GM12865 (cell line): ENCODE data around the gene ASTN2.

Experiments used
- DNase-seq: peaks from one replicate; pipeline ENCODE4 v3.0.0; 2010; ENCODE audit warnings: low read depth
- H3K4me3 ChIP-seq: 2 replicates; pipeline ENCODE4 v1.5.1; 2011; ENCODE audit warnings: mild to moderate bottlenecking, low read depth, low read length, control low read depth
- TF ChIP-seq, protein P1 (sequence below): IDR thresholded peaks from 2 replicates; pipeline ENCODE4 v1.5.1; 2011; ENCODE audit warnings: low read length, control low read depth, low read depth, inconsistent platforms; ENCODE audit not compliant: insufficient read depth; ENCODE audit errors: missing control alignments

Gene ASTN2

DNA sequence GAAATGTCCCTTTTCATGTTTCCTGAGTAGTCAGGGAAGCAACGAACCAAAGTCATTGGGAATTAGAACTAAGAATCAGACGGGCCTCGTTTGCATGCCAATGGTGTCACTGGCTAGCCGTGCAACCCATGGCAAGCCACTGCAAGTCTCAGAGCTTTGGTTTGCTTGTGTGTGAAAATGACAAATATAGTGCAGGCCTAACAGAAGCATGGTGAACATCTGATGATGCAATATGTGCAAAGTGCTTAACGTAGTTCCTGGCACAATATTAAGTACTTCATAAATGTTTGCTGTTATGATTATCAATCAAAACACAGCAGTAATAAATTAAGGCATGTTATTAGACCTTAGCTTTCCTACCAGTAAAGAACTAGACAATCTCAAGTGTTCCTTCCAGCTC is 845.7 kb downstream of the ASTN2 start:
- no peak overlapping the region for H3K4me3 ChIP-seq
- TF ChIP-seq, protein P1, sequence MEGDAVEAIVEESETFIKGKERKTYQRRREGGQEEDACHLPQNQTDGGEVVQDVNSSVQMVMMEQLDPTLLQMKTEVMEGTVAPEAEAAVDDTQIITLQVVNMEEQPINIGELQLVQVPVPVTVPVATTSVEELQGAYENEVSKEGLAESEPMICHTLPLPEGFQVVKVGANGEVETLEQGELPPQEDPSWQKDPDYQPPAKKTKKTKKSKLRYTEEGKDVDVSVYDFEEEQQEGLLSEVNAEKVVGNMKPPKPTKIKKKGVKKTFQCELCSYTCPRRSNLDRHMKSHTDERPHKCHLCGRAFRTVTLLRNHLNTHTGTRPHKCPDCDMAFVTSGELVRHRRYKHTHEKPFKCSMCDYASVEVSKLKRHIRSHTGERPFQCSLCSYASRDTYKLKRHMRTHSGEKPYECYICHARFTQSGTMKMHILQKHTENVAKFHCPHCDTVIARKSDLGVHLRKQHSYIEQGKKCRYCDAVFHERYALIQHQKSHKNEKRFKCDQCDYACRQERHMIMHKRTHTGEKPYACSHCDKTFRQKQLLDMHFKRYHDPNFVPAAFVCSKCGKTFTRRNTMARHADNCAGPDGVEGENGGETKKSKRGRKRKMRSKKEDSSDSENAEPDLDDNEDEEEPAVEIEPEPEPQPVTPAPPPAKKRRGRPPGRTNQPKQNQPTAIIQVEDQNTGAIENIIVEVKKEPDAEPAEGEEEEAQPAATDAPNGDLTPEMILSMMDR: no peak
- no peak for DNase-seq

DNA sequence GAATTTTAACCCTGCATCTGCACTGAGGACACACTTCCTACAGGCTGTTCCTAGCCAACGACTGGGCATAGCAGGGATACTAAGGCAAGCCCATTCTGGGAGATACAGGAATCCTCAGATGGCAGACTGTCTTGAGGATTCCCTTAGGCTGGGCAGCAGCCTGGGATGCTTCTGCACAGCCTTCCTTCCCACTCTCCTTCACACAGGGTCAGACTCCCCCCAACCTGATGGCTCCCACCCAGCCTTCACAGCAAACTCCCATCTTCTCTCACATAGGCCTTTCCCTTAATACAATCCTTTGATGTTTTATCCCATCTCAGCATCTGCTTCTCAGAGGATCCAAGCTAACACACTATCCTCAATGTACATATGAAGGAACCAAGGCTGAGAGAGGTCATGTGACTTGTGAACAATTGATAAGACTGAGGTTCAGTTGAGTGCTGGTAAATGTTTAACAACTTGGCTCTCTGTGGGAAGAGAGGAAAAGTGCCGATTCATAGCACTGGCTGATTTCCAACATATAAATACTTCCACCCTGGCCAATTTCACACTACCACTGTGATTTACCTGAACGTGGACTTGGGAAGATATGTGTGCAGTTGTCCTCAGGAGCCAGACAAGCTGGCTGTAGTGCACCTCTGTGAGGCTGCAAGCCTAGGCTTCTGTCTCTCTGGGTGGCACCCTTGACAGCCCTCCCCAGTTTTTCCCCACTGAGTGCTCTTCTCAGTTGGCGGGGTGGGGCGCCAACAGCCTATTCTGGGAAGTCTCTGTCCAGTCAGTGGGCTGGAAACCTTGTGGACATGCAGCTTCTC is 848.0 kb downstream of the ASTN2 start:
- TF ChIP-seq, protein P1: no peak
- no peak overlapping the region for H3K4me3 ChIP-seq
- DNase-seq: no peak

DNA sequence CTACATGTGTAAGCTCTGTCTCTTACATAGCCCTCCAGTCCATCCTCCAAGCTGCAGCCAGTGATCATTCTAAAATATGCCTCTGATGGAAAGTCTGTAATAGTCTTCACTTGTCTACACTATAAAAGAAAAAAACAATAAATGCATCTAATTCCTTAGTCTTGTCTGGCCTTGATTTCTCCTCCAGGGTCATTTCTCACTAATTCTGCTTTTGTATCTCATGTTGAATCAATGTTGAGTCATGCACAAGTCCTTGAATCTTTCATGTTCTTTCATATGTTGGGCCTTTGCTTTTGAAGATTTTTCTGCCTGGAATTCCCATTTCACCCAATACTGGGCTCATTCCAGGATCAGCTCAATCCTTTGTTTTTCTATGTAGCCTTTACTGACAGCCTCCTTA is 848.9 kb downstream of the ASTN2 start:
- TF ChIP-seq, protein P1: no peak
- H3K4me3 ChIP-seq: no peak overlapping the region
- no peak for DNase-seq

DNA sequence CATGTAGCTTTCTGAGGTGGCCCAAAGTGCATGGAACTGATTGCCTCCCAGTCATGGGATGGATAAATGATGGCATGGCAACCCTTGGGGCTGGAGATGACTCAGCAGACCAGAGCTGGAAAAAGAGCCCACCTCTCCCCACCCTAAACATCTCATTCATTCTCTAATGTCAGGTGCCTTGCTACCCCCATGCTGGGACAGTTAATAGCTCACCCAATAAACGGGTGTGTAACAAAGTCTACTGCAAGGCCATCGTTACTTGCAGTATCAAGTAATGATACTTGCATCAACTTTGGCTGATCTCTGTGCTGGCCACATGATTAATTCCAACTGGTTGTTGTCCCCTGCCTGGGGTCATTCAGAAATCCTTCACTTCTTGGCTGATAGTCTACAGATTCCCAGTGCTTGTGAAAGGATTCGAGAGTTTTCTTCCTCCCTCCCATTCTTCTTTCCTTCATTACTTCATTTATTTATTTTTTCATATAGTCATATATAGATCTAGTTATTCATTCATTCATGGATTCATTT is 850.5 kb downstream of the ASTN2 start:
- H3K4me3 ChIP-seq: no peak overlapping the region
- DNase-seq: no peak
- TF ChIP-seq, protein P1: no peak

DNA sequence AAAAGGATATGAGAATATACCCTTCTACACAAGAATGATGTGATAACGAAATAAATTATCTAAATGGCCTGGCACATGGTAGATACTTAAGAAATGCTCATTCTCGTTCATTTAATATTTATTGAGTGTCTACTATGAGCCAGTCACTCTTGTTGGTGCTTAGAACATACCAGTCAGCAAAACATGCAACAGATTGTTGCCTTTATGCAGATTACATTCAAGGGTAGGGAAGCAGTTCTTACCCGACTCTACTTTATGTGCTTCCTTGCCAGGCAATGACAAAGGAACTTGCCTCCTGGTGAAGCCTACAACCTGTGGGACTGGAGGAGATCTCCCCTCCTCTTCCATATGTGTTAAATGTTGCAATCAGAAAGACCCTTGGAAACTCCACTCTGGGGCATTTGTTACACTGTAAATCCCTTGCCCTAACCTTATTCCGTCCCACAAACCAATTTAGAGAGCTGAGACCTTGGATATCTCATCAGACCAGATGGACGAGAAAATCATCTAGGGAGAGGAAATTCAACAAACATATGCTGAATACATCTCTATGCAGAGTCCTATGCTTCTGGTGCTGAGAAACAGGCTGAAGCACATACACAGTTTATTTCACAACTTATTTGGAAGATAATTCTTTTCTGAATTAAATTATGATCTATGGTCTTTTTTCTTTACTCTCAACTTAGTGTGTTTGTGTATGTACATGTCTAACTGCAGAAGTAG is 855.9 kb downstream of the ASTN2 start:
- DNase-seq: no peak
- TF ChIP-seq, protein P1: no peak
- no peak overlapping the region for H3K4me3 ChIP-seq

DNA sequence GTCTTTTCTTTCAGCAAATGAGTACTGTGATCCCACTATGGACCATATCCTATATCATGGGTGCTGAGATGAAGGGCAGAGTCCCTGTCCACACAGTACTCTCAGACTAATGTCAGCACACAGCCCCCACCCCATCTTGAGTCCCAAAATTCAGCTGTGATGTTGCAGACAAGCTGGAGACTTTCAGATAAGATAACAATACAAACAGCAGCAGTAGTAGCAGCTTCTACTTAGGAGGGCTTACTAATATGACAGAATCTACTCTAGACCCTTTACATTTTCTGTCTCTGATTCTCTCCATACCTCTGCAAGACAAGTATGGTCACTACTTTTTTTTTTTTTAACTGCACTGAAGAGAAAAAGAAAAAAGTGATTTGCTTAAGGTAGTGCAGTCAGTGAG is 856.8 kb downstream of the ASTN2 start:
- DNase-seq: no peak
- TF ChIP-seq, protein P1: no peak
- H3K4me3 ChIP-seq: no peak overlapping the region
